ENCODE results near the gene KCTD5. TPM values are rescaled to one million over a fixed set of nuclear protein-coding genes. Genes with fewer than 3 reads are reported as not detected.
"Not testable (repeated sequence)": the region's sequence is repeated elsewhere in the genome, so short reads cannot be mapped to it uniquely, and the experiment has no call there.

Gene KCTD5
- total and polyA plus RNA-seq, 2 of the 8 experiments (the other 6 are each of a cell fraction or from before 2014, with no cell fraction given) = 26.6 to 31.8 TPM

DNA sequence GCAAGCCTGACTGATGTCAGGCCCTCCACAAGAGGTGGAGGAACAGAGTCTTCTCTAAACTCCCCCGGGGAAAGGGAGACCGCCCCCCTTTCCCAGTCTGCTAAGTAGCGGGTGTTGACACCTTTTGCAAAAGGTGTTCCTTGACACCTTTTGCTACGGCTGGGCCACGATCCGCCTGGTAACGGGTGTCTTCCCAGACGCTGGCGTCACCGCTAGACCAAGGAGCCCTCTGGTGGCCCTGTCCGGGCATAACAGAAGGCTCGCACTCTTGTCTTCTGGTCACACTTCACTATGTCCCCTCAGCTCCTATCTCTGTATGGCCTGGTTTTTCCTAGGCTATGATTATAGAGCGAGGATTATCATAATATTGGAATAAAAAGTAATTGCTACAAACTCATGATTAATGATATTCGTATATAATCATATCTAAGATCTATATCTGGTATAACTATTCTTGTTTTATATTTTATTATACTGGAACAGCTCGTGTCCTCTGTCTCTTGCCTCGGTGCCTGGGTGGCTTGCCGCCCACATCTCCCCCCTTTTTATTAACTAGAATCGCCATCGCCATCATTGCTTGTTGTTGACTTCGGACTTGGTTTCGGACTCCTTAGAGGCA lies 21.5 kb upstream of the KCTD5 start:
- H2AK5ac ChIP-seq (ENCODE audit: low read depth, low read length); H3K9ac ChIP-seq (replicated peaks in 1 of 4; ENCODE audit: extremely low read depth in 1 of 4, low read depth in 3 of 4, low read length in 3 of 4); H3K23ac ChIP-seq (ENCODE audit: insufficient read length); H3K18ac ChIP-seq (ENCODE audit: extremely low read depth, low read length); H3K79me1 ChIP-seq (ENCODE audit: low read depth, low read length); H2BK15ac ChIP-seq (ENCODE audit: low read length); H3K79me2 ChIP-seq (ENCODE audit: control insufficient read depth in 1 of 2, insufficient read depth in 2 of 2, low read length in 2 of 2); H2BK120ac ChIP-seq (replicated peaks; ENCODE audit: low read depth, low read length); H3K4me1 ChIP-seq (replicated peaks in 1 of 4; ENCODE audit: control insufficient read depth in 3 of 4, insufficient read depth in 4 of 4, low read length in 3 of 4); H4K91ac ChIP-seq (replicated peaks; ENCODE audit: insufficient read length, low read length); FAIRE-seq; POLR2A ChIA-PET (ENCODE audit: partially characterized antibody); H3K56ac ChIP-seq (replicated peaks; ENCODE audit: insufficient read length, low read depth, low read length); H2BK20ac ChIP-seq (ENCODE audit: low read length); H3K4me2 ChIP-seq (ENCODE audit: insufficient read depth in 1 of 2, low read depth in 2 of 2, low read length in 2 of 2); H3K23me2 ChIP-seq (ENCODE audit: low read depth, low read length); H3K4me3 ChIP-seq (ENCODE audit: extremely low read depth in 1 of 4, insufficient read depth in 2 of 4, low read depth in 3 of 4, low read length in 4 of 4); H4K5ac ChIP-seq (ENCODE audit: insufficient read length, low read depth, low read length); H2BK5ac ChIP-seq (ENCODE audit: low read depth, low read length); H2AFZ ChIP-seq (ENCODE audit: low read length); H3K4ac ChIP-seq (replicated peaks; ENCODE audit: insufficient read length, low read depth, low read length); H3K36me3 ChIP-seq (ENCODE audit: control insufficient read depth in 2 of 4, insufficient read depth in 4 of 4, low read length in 3 of 4); H2BK12ac ChIP-seq (ENCODE audit: low read depth, low read length); H3K9me3 ChIP-seq (ENCODE audit: insufficient read depth in 2 of 2, low read depth in 1 of 2, low read length in 1 of 2); H3K14ac ChIP-seq (ENCODE audit: insufficient read length); H4K8ac ChIP-seq (ENCODE audit: extremely low read depth, insufficient read depth, low read length); H3K27ac ChIP-seq (ENCODE audit: low read depth, low read length); H4K20me1 ChIP-seq (replicated peaks in 1 of 2; ENCODE audit: control insufficient read depth in 1 of 2, insufficient read depth in 2 of 2, low read length in 2 of 2); H3K27me3 ChIP-seq (replicated peaks in 1 of 4; ENCODE audit: control insufficient read depth in 3 of 4, extremely low read depth in 1 of 4, insufficient read depth in 3 of 4, low read length in 3 of 4): not testable (repeated sequence)
- CTCF ChIA-PET (ENCODE audit: partially characterized antibody) = interaction anchor here (1.2 to 2.8 kb wide), 3 partner anchors 10 to 72 kb away, joined by 3 to 8 read pairs (median 4); no protein-coding TSS in a partner anchor
- peak in 1 of 2 experiments; percentile 69 for DNase-seq (ENCODE audit: low read depth in 1 of 2, low spot score in 2 of 2)
- peak; percentile 47 to 52 for TF ChIP-seq RAD21 (IDR thresholded peaks at IDR 0.05 in 1 of 2, conservative IDR thresholded peaks at IDR 0.05 in 1 of 2; ENCODE audit: low read depth in 2 of 2, low read length in 2 of 2)
- TF ChIP-seq, protein P1, sequence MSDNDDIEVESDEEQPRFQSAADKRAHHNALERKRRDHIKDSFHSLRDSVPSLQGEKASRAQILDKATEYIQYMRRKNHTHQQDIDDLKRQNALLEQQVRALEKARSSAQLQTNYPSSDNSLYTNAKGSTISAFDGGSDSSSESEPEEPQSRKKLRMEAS (IDR thresholded peaks at IDR 0.05) = 0 out of 2 replicates have a peak, but pooled peaks have one; percentile 10
- TF ChIP-seq CREB1 (IDR thresholded peaks at IDR 0.05) = peak; percentile 34; the same call in 1 of the 2 replicates
- TF ChIP-seq, protein P2, sequence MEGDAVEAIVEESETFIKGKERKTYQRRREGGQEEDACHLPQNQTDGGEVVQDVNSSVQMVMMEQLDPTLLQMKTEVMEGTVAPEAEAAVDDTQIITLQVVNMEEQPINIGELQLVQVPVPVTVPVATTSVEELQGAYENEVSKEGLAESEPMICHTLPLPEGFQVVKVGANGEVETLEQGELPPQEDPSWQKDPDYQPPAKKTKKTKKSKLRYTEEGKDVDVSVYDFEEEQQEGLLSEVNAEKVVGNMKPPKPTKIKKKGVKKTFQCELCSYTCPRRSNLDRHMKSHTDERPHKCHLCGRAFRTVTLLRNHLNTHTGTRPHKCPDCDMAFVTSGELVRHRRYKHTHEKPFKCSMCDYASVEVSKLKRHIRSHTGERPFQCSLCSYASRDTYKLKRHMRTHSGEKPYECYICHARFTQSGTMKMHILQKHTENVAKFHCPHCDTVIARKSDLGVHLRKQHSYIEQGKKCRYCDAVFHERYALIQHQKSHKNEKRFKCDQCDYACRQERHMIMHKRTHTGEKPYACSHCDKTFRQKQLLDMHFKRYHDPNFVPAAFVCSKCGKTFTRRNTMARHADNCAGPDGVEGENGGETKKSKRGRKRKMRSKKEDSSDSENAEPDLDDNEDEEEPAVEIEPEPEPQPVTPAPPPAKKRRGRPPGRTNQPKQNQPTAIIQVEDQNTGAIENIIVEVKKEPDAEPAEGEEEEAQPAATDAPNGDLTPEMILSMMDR (IDR thresholded peaks at IDR 0.05; ENCODE audit: control extremely low read depth in 1 of 3, insufficient read depth in 1 of 3, low read depth in 1 of 3, low read length in 3 of 3) = peak; percentile 47 to 58 (median 49)
- 43% methylated on average over 21 of the region's 21 CpGs; no CpG with 5 or more reads in 1 of the 2 experiments for WGBS, 2 experiments (ENCODE audit: extremely low coverage in 1 of 2, insufficient coverage in 1 of 2, insufficient read length in 1 of 2, insufficient replicate concordance in 2 of 2, low coverage in 1 of 2, low lambda C conversion rate in 2 of 2, missing lambda C conversion rate in 1 of 2)
